ENCODE results near the gene PPARA. TPM values are rescaled to one million over a fixed set of nuclear protein-coding genes. Genes with fewer than 3 reads are reported as not detected.

The PPARA gene
- total RNA-seq, 2 experiments from 2014 or later: 16.0 to 22.6 TPM

- CTCF ChIA-PET: interaction anchor here (0.7 kb wide), 1 partner anchor 15 kb away, joined by 3 read pairs; no protein-coding TSS in a partner anchor
Observed at GRCh38 chr22:46162771-46163556, 12.6 kb downstream of the PPARA start.

DNA sequence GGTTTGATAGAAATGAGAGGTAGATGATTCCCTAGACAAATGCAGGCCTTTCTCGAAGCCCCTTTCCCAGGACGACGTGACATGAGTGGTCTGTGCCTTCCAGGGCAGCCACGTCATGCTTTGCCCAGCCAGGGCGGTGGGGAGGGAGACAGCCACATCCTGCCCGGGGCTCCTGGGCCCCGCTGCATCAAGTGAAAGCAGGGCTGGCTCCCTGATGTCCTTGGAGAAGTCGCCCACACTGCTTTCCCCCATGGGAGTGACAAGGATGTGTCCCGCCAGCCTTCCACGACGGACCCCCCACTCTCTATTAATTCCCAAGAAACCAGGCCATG, 13.2 kb downstream of the PPARA start:
- H3K27me3 Mint-ChIP-seq: no peaks in the 10 kb centered on the region
- H3K9me3 Mint-ChIP-seq (ENCODE audit: low read depth): no peaks in the 10 kb centered on the region
- CTCF ChIA-PET: interaction anchor here (0.7 kb wide), 1 partner anchor 16 kb away, joined by 3 read pairs; no protein-coding TSS in a partner anchor
- DNase-seq: no peak
- peaks cover 1% of the 10 kb centered on the region for H3K36me3 Mint-ChIP-seq
- no peak for ATAC-seq
- H3K4me1 Mint-ChIP-seq: peaks cover 6% of the 10 kb centered on the region
- H3K4me3 Mint-ChIP-seq: no peak overlapping the region
- H3K27ac Mint-ChIP-seq: no peak overlapping the region

More at GRCh38 chr22:46162771-46163556, 12.6 kb downstream of the PPARA start:
- H3K36me3 Mint-ChIP-seq: no peaks in the 10 kb centered on the region
- DNase-seq: no peak
- H3K4me3 Mint-ChIP-seq: no peak overlapping the region
- no peak overlapping the region for H3K27ac Mint-ChIP-seq
- H3K27me3 Mint-ChIP-seq: no peaks in the 10 kb centered on the region
- ATAC-seq: no peak
- H3K9me3 Mint-ChIP-seq (ENCODE audit: low read depth): no peaks in the 10 kb centered on the region
- peaks cover 9% of the 10 kb centered on the region for H3K4me1 Mint-ChIP-seq

DNA sequence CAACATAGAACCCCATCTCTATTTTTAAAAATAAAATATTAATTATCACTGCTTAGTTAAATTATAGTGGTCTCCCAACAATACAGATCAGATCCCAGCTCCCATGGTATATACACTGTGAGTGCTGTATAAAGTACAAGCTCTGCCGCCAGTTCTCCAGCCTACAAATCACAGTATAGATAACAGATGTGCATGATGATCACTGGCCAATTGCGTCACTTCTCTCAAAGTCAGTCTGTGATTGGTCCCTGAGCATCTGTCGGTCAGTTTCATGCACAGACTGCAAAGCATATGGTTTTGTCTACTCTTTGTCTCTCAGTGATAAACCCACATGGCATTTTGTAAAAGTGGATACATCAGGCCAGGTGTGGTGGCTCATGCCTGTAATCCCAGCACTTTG, 15.7 kb downstream of the PPARA start:
- no peaks in the 10 kb centered on the region for H3K9me3 Mint-ChIP-seq (ENCODE audit: low read depth)
- peaks cover 7% of the 10 kb centered on the region for H3K4me1 Mint-ChIP-seq
- H3K27ac Mint-ChIP-seq: no peak overlapping the region

DNA sequence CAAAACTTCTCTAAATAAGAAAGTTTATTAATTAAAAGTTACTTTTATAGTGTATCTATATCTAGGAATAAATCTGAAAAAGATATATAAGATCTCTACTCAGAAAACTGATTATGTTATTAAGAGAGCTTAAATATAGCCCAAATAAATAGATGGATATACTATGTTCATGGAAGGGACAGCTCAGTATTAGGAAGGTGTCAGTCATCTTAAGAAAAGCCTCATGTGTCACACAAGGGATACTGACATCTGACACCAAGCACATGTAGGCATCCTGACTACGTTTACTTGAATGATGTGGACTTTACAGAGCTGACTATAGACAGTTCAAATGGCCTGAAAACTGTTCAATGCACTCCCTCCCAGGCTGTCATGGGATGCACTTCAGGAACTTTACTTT, 19.3 kb downstream of the PPARA start:
- Mint-ChIP-seq H3K27ac (no peak overlapping the region), H3K4me1 (peaks cover 12% of the 10 kb centered on the region), H3K27me3 (no peaks in the 10 kb centered on the region), H3K4me3 (no peak overlapping the region), H3K9me3 (ENCODE audit: low read depth) (no peaks in the 10 kb centered on the region), H3K36me3 (peaks cover 5% of the 10 kb centered on the region)
- ATAC-seq (no peak), DNase-seq (no peak)
- CTCF ChIA-PET: no interaction called here

More for the DNA sequence above, 15.7 kb downstream of the PPARA start:
- H3K27me3 Mint-ChIP-seq: no peaks in the 10 kb centered on the region
- ATAC-seq: no peak
- DNase-seq: no peak
- H3K36me3 Mint-ChIP-seq: peaks cover 5% of the 10 kb centered on the region
- CTCF ChIA-PET: no interaction called here
- no peak overlapping the region for H3K4me3 Mint-ChIP-seq

- DNase-seq: no peak
- Mint-ChIP-seq H3K36me3 (peaks cover 13% of the 10 kb centered on the region), H3K4me3 (no peak overlapping the region), H3K9me3 (ENCODE audit: low read depth) (no peaks in the 10 kb centered on the region), H3K4me1 (peaks cover 12% of the 10 kb centered on the region), H3K27ac (no peak overlapping the region), H3K27me3 (no peaks in the 10 kb centered on the region)
- CTCF ChIA-PET: interaction anchor here (1.3 kb wide), 1 partner anchor 23 kb away, joined by 3 read pairs; no protein-coding TSS in a partner anchor
- ATAC-seq: no peak
Observed at GRCh38 chr22:46171940-46172339, 21.6 kb downstream of the PPARA start.

- DNase-seq: no peak
- peaks cover 12% of the 10 kb centered on the region for H3K4me1 Mint-ChIP-seq
- H3K36me3 Mint-ChIP-seq: peaks cover 16% of the 10 kb centered on the region
- ATAC-seq: no peak
- no peak overlapping the region for H3K27ac Mint-ChIP-seq
- H3K27me3 Mint-ChIP-seq: no peaks in the 10 kb centered on the region
- no peak overlapping the region for H3K4me3 Mint-ChIP-seq
- CTCF ChIA-PET: no interaction called here
- H3K9me3 Mint-ChIP-seq (ENCODE audit: low read depth): no peaks in the 10 kb centered on the region
Observed at GRCh38 chr22:46172522-46173110, 22.3 kb downstream of the PPARA start.

- CTCF ChIA-PET: no interaction called here
- Mint-ChIP-seq H3K27me3 (no peaks in the 10 kb centered on the region), H3K9me3 (ENCODE audit: low read depth) (no peaks in the 10 kb centered on the region), H3K4me3 (no peak overlapping the region), H3K27ac (no peak overlapping the region), H3K4me1 (peaks cover 12% of the 10 kb centered on the region), H3K36me3 (peaks cover 17% of the 10 kb centered on the region)
- no peak for ATAC-seq
- no peak for DNase-seq
Observed at GRCh38 chr22:46173152-46173551, 22.8 kb downstream of the PPARA start.

- ATAC-seq: no peak
- no peak for DNase-seq
- Mint-ChIP-seq H3K4me1 (peaks cover 11% of the 10 kb centered on the region), H3K4me3 (no peak overlapping the region), H3K36me3 (peaks cover 33% of the 10 kb centered on the region), H3K27me3 (no peaks in the 10 kb centered on the region), H3K27ac (no peak overlapping the region), H3K9me3 (ENCODE audit: low read depth) (peaks cover 13% of the 10 kb centered on the region)
- CTCF ChIA-PET: no interaction called here
Observed at GRCh38 chr22:46175631-46176030, 25.3 kb downstream of the PPARA start.

- no peak for ATAC-seq
- peaks cover 22% of the 10 kb centered on the region for H3K9me3 Mint-ChIP-seq (ENCODE audit: low read depth)
- peaks cover 42% of the 10 kb centered on the region for H3K36me3 Mint-ChIP-seq
- no peak for DNase-seq
- H3K27ac Mint-ChIP-seq: no peak overlapping the region
- no peak overlapping the region for H3K4me3 Mint-ChIP-seq
- peaks cover 6% of the 10 kb centered on the region for H3K4me1 Mint-ChIP-seq
- CTCF ChIA-PET: no interaction called here
- H3K27me3 Mint-ChIP-seq: no peaks in the 10 kb centered on the region
Observed at GRCh38 chr22:46176508-46177003, 26.2 kb downstream of the PPARA start.

- CTCF ChIA-PET: no interaction called here
- no peak overlapping the region for H3K4me3 Mint-ChIP-seq
- H3K27me3 Mint-ChIP-seq: no peaks in the 10 kb centered on the region
- no peak for ATAC-seq
- peaks cover 58% of the 10 kb centered on the region for H3K36me3 Mint-ChIP-seq
- no peak for DNase-seq
- H3K9me3 Mint-ChIP-seq (ENCODE audit: low read depth): peaks cover 26% of the 10 kb centered on the region
- H3K4me1 Mint-ChIP-seq: peaks cover 9% of the 10 kb centered on the region
- no peak overlapping the region for H3K27ac Mint-ChIP-seq
Observed at GRCh38 chr22:46178755-46179505, 28.6 kb downstream of the PPARA start.

GRCh38 chr22:46179748-46180147, 29.4 kb downstream of the PPARA start:
- ATAC-seq (no peak), DNase-seq (no peak)
- peaks cover 26% of the 10 kb centered on the region for H3K9me3 Mint-ChIP-seq (ENCODE audit: low read depth)
- peaks cover 11% of the 10 kb centered on the region for H3K4me1 Mint-ChIP-seq
- no peak overlapping the region for H3K4me3 Mint-ChIP-seq
- H3K27me3 Mint-ChIP-seq: no peaks in the 10 kb centered on the region
- peaks cover 61% of the 10 kb centered on the region for H3K36me3 Mint-ChIP-seq
- CTCF ChIA-PET: no interaction called here
- no peak overlapping the region for H3K27ac Mint-ChIP-seq

DNA sequence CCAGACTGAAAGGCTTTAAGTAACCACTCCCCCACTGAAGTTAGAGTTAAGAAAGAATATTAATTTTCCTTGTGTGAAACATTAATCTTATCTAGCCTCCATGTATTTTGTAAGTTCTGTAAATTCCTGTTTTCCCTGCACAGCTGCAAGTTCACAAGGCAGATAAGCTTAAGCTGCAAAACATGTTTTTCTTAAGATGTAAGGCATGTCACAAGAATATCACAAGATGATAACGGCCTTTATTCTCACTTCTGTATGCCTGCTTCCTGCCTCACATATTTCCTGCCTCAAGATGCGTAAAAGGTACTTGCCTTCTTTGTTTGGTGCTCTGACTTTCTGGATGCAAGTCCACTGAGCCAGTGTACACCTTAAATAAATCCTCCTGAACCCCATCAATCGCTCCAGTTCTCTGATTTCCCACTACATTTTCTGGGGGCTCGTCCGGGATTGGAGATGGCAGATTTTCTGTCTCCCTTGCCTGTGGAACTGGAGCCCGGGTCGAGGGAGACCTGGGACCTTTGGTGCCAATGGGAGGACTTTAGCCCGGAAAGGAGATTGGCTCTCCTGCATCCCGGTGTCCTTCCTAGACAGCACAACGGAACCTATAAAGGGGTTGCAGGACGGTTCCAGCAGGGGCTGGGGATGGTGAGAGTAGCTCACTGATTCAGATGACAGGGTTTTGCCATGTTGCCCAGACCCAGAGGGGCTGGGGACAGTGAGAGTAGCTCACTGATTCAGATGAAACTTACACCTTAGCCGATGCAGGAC, 30.2 kb downstream of the PPARA start:
- H3K36me3 Mint-ChIP-seq: peaks cover 67% of the 10 kb centered on the region
- H3K27ac Mint-ChIP-seq: no peak overlapping the region
- CTCF ChIA-PET: no interaction called here
- H3K27me3 Mint-ChIP-seq: no peaks in the 10 kb centered on the region
- DNase-seq (no peak), ATAC-seq (no peak)
- no peak overlapping the region for H3K4me3 Mint-ChIP-seq
- H3K4me1 Mint-ChIP-seq: peaks cover 13% of the 10 kb centered on the region
- peaks cover 26% of the 10 kb centered on the region for H3K9me3 Mint-ChIP-seq (ENCODE audit: low read depth)

DNA sequence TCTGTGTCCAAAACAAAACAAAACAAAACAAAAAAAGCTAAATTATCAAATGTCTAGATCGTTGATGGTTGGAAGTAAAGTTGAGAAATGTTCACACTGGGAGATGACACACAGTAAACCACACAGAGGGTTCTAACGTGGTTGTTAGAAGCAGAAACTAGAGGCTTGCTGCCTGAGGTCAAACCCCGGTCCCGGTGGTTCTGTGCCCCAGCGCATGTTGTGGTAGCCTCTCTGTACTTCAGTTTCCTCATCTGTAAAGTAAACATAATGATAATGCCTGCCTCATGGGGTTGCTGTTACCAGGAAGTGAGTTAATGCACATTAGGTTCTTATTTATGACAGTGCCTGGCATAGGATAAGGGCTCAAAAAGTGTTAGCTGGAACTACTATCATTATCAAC, 33.4 kb downstream of the PPARA start:
- peaks cover 51% of the 10 kb centered on the region for H3K36me3 Mint-ChIP-seq
- no peaks in the 10 kb centered on the region for H3K27me3 Mint-ChIP-seq
- CTCF ChIA-PET: no interaction called here
- H3K27ac Mint-ChIP-seq: no peak overlapping the region
- ATAC-seq (peak; percentile 30), DNase-seq (peak; percentile 50)
- peaks cover 13% of the 10 kb centered on the region for H3K4me1 Mint-ChIP-seq
- H3K9me3 Mint-ChIP-seq (ENCODE audit: low read depth): peaks cover 26% of the 10 kb centered on the region
- no peak overlapping the region for H3K4me3 Mint-ChIP-seq
